NCI-H128 (cell line): ENCODE results near the gene ADRA2B.
"Not testable (repeated sequence)": the region's sequence is repeated elsewhere in the genome, so short reads cannot be mapped to it uniquely, and the experiment has no call there.

ENCODE experiments used
- DNase-seq: peaks from one replicate; lab custom pipeline; 2025; ENCODE audit not compliant: unreplicated experiment; lab: John Stamatoyannopoulos, UW

The ADRA2B gene

GRCh38 chr2:96071977-96072491 lies 44.3 kb downstream of the ADRA2B start:
- not testable (repeated sequence) for DNase-seq

DNA sequence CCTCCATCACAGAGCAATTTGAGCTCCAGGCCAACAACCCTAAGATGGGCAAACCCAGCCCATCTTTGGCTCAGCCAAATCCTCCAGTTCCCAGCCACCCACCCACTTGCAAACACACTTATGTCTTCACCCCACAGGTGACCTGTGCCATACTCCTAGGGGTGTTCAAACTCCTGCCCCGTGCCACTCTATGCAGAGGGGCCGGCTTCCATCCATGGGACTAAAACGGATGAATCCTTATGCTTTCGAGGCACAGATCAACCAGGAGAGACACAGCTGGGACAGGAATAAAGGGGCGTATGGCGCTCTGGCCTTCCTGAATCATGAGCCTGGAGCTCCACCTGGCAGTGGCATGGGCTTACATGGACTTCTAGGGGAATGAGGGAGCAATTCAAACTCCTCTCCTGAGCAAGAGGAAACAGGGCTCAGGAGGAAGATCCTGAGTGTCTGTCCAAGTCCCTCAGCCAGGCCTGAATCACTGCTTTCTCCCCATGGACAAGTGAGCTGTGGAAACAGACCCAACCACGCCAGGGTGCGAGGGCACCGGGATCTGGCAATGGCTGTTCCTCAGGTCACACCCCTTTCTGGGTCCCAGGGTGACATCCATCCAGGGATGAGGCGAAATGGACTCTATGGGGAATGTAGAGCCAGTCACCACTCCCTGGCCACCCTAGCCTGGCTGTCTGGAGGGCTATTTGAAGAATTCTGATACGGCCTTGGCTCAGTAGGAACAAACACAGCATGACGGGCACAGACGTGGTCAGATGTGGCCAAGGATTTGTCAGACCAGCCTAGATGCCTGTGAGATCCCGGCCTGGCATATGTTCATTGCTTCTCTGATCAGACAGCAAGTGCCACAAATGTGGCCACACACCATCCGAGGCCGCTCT lies 45.0 kb downstream of the ADRA2B start:
- DNase-seq, result not testable (repeated sequence)

DNA sequence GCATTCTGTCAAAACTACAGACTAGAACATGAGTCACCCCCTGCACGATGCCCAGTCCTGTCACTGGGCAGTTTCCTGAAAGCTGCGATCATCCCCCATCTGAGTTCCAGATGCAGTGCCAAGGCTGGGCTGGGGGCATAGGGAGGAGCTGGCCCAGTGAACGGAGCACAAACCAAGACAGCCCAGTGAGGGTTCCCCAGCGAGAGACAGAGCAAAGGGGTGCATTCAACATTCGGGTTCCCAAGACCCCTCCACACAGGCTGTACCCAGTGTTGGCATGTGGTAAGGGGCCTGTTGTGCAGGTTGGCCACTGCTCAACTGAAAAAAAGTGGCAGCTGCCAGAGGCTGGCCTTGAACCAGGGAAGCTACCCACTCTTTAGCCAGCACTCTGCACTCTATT lies 46.0 kb downstream of the ADRA2B start:
- DNase-seq, result not testable (repeated sequence)

DNA sequence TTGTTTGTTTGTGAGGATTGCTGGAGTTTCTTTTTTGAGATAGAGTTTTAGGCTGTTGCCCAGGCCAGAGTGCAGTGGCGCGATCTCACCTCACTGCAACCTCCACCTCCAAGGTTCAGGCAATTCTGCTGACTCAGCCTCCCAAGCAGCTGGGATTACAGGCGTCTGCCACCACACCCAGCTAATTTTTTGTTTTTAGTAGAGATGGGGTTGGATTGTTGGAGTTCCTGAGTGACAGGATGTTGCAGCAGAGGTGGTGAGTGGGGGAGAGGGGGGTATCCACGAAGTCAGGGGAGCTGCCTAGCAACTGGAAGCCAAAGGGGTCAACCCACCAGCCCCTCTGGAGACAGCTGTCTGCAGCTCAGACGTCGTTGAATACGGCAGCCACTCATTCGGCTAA lies 46.5 kb downstream of the ADRA2B start:
- not testable (repeated sequence) for DNase-seq

DNA sequence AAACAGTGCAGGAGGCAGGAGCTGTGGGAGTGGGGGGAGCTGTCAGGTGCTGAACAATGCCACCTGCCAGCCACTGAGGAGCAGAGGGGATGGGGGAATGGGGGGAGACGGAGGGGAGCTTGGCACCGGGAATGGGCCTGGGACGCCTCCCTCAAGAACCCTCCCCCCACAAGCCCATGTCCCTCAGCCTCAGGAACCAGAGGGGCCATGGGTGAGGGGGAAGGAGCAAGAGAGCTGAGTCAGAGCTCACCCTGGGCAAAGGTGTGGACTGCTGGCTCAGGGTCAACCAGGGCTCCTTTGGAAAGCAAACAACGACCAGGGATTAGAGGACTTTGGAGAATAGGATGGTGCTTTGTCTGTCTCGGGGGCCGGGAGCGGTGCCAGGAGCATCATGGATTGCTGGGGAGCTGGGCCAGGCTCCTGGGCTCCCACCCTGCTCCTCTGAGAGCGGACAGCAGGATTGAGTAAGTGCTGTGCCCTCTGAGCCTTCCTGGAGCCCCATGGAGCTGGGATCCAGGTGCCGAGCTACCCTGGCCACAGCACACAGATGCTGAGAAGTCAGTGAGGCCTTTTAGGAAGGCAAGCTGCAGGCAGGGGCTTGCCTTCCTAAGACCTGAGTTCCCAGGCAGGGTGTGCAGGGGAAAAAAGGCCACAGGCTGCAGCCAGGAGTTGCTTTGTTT lies 48.3 kb downstream of the ADRA2B start:
- DNase-seq, result not testable (repeated sequence)

- not testable (repeated sequence) for DNase-seq
Observed at GRCh38 chr2:96067098-96067660, 49.2 kb downstream of the ADRA2B start.

- DNase-seq, result not testable (repeated sequence)
Observed at GRCh38 chr2:96066511-96066910, 49.9 kb downstream of the ADRA2B start.

- DNase-seq, result not testable (repeated sequence)
Observed at GRCh38 chr2:96065954-96066353, 50.4 kb downstream of the ADRA2B start.

DNA sequence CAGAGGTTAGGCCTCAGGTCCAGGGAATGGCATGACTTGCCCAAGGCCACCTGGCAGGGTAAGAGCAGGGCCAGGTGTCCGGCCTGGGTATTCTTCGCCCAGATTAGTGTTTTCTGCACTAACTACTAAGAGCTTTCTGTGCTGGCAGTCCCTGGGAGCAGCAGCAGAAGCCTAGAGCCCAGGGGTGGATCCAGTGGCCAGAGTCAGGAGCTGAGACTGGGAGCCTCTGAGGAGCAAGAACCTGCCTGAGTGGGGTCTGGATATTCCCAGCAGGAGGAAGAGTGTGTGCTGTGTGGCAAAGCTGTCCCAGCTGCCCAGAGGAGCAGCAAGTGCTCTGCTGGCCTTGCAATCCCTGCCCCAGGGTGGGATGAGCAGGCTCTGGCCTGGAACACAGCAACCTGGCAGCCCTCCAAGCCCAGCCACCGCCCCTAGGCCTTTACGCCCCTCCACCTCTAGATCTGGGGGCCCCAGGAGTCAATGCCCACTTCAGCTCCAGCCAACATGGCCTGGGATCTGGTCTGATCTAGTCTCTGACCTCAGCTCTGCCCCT lies 50.9 kb downstream of the ADRA2B start:
- no peak for DNase-seq

DNA sequence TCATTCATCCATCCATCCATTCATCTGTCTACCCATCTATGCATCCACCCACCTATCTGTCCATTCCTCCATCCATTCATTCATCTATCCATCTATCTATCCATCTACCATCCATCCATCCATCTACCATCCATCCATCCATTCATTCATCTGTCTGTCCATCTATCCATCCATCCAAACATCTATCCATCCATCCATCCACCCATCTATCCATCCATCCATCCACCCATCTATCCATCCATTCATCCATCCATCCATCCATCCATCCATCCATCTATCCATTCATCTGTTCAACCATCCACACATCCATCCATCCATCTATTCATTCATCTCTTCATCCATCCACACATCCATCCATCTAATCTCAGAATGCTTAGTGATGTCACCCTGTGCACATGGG lies 51.6 kb downstream of the ADRA2B start:
- not testable (repeated sequence) for DNase-seq

DNA sequence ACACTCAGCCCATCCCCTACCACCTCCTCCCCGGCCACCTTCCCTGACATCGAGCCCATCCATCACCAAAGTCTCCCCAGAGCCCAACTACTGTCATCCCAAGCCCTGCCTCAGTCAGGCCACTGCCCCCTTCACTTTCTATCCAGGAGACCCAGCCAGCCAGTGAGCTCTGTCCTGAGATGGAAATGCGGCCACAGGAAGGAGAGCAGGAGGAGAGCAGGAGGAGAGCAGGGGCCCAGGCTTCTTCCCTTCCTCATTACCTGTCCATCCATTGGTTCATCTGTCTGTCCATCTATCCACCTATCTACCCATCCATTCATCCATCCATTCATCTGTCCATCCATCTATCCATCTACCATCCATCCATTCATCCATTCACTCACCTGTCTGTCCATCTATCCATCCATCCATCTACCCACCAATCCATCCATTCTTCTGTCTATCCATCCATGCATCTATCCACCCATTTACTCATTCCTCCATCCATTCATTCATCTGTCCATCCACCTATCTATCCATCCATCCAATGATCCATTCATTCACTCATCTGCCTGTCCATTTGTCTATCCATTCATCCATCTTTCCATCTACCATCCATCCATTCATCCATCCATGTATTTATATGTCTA lies 52.2 kb downstream of the ADRA2B start:
- DNase-seq, result not testable (repeated sequence)

GRCh38 chr2:96063116-96063899 lies 53.1 kb downstream of the ADRA2B start:
- not testable (repeated sequence) for DNase-seq
